ENCODE measurements around the gene MAP3K5. TPM values are rescaled to one million over a fixed set of nuclear protein-coding genes. Genes with fewer than 3 reads are reported as not detected.
A peak's percentile ranks its signal among the peaks of the same experiment; 100 is the strongest.

Gene MAP3K5
- total and polyA plus RNA-seq, 9 of the 15 experiments (the other 6 are each of a cell fraction or from before 2014, with no cell fraction given), result 2.2 to 13.0 (median 9.9) TPM

DNA sequence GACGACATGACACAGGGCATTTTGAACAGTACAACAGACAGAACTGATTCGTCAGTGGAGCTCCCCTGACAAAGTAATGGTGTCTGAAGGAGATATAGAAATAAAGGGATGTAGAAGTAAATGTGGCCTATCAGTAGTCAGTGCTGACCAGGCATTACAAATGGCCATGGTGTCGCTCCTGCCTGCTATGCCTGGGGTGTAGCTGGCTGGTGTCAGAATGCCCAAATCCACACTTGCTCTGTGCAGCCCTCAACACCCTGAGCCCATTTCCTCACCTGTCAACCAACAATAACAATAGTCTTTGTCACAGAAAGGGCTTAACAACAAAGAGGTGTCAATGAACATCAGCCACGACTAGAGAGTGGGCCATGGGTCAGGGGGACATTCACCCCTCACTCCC, 53.2 kb downstream of the MAP3K5 start:
- intact Hi-C loops (cut with micrococcal nuclease), result loop anchor here (1.0 to 5.0 kb wide), 2 partner anchors 52 to 97 kb away; no protein-coding TSS in a partner anchor
- H3K27me3 ChIP-seq (ENCODE audit: control insufficient read depth in 2 of 2, insufficient read depth in 2 of 2, low read length in 2 of 2), result no peaks in the 10 kb centered on the region
- 51% methylated on average over 4 of the region's 4 CpGs for whole genome bisulfite sequencing (ENCODE audit: insufficient coverage, low coverage, missing lambda C conversion rate)
- H3K9ac ChIP-seq (ENCODE audit: insufficient read depth in 1 of 2, low read depth in 2 of 2, low read length in 2 of 2), result no peak overlapping the region
- peaks cover 90% of the 10 kb centered on the region for H3K79me2 ChIP-seq (ENCODE audit: control insufficient read depth, insufficient read depth, low read length)
- in situ Hi-C loops (cut with MboI), result no loop called here
- H4K20me1 ChIP-seq (replicated peaks; ENCODE audit: control insufficient read depth, insufficient read depth, low read length), result no peaks in the 10 kb centered on the region
- H3K9me1 ChIP-seq (ENCODE audit: control insufficient read depth, insufficient read depth, low read length), result no peaks in the 10 kb centered on the region
- DNase-seq (ENCODE audit: extremely low read depth in 1 of 4, low spot score in 3 of 4), result no peak
- peaks cover 7 to 72% of the 10 kb centered on the region in 2 experiments for H3K4me1 ChIP-seq (replicated peaks in 1 of 2; ENCODE audit: control insufficient read depth in 2 of 2, insufficient read depth in 2 of 2, low read length in 2 of 2)
- peak overlapping the region; percentile 73 for H3K27ac ChIP-seq (ENCODE audit: extremely low read depth, low read depth, low read length)
- peaks cover 6% of the 10 kb centered on the region; the same call in 1 of the 2 replicates for H3K9me3 ChIP-seq (replicated peaks; ENCODE audit: control insufficient read depth, insufficient read depth, low read depth, low read length)
- ATAC-seq, result no peak
- H3K4me2 ChIP-seq (ENCODE audit: insufficient read depth, low read length), result peak overlapping the region; percentile 76; the same call in 1 of the 2 replicates
- no peak overlapping the region for H3K4me3 ChIP-seq
- peak; percentile 26 for FAIRE-seq
- no peak overlapping the region for H2AFZ ChIP-seq (ENCODE audit: low read depth, low read length)
- no TSS peak for BruUV-seq (replicated peaks)
- ChIA-PET POLR2A (interaction anchor here (0.6 to 1.9 kb wide), 6 partner anchors 9 to 53 kb away, joined by 3 to 6 read pairs (median 4); partner anchors contain the start of gene MAP3K5), CTCF (ENCODE audit: low intra/inter-chr PET ratio) (no interaction called here)
- H3K36me3 ChIP-seq (ENCODE audit: control insufficient read depth, insufficient read depth, low read length), result no peaks in the 10 kb centered on the region; the same call in 2 of the 3 replicates
- TF ChIP-seq, protein P1, sequence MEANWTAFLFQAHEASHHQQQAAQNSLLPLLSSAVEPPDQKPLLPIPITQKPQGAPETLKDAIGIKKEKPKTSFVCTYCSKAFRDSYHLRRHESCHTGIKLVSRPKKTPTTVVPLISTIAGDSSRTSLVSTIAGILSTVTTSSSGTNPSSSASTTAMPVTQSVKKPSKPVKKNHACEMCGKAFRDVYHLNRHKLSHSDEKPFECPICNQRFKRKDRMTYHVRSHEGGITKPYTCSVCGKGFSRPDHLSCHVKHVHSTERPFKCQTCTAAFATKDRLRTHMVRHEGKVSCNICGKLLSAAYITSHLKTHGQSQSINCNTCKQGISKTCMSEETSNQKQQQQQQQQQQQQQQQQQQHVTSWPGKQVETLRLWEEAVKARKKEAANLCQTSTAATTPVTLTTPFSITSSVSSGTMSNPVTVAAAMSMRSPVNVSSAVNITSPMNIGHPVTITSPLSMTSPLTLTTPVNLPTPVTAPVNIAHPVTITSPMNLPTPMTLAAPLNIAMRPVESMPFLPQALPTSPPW (CRISPR knock-in tag; IDR thresholded peaks at IDR 0.05), result no peak
- TF ChIP-seq TRIM28 (IDR thresholded peaks at IDR 0.05) (0 out of 2 replicates have a peak, but pooled peaks have one; percentile 3), NFATC3 (IDR thresholded peaks at IDR 0.05) (no peak), ETV5 (CRISPR knock-in tag; IDR thresholded peaks at IDR 0.05; ENCODE audit: low read depth) (no peak), IFI16 (CRISPR knock-in tag; IDR thresholded peaks at IDR 0.05) (0 out of 2 replicates have a peak, but pooled peaks have one; percentile 36), HDAC8 (tag; IDR thresholded peaks at IDR 0.05) (0 out of 2 replicates have a peak, but pooled peaks have one; percentile 36), MEF2D (tag; conservative IDR thresholded peaks at IDR 0.05; ENCODE audit: low read depth) (0 out of 2 replicates have a peak, but pooled peaks have one; percentile 52), MECOM (CRISPR knock-in tag; IDR thresholded peaks at IDR 0.05) (peak; percentile 41; the same call in 1 of the 2 replicates), KDM1A (IDR thresholded peaks at IDR 0.05) (0 out of 4 replicates have a peak, but pooled peaks of 1 of the 2 experiments have one; percentile 0)
- TF ChIP-seq, protein P2, sequence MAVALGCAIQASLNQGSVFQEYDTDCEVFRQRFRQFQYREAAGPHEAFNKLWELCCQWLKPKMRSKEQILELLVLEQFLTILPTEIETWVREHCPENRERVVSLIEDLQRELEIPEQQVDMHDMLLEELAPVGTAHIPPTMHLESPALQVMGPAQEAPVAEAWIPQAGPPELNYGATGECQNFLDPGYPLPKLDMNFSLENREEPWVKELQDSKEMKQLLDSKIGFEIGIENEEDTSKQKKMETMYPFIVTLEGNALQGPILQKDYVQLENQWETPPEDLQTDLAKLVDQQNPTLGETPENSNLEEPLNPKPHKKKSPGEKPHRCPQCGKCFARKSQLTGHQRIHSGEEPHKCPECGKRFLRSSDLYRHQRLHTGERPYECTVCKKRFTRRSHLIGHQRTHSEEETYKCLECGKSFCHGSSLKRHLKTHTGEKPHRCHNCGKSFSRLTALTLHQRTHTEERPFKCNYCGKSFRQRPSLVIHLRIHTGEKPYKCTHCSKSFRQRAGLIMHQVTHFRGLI (CRISPR knock-in tag; IDR thresholded peaks at IDR 0.05), result 0 out of 2 replicates have a peak, but pooled peaks have one; percentile 38
- TF ChIP-seq, protein P3, sequence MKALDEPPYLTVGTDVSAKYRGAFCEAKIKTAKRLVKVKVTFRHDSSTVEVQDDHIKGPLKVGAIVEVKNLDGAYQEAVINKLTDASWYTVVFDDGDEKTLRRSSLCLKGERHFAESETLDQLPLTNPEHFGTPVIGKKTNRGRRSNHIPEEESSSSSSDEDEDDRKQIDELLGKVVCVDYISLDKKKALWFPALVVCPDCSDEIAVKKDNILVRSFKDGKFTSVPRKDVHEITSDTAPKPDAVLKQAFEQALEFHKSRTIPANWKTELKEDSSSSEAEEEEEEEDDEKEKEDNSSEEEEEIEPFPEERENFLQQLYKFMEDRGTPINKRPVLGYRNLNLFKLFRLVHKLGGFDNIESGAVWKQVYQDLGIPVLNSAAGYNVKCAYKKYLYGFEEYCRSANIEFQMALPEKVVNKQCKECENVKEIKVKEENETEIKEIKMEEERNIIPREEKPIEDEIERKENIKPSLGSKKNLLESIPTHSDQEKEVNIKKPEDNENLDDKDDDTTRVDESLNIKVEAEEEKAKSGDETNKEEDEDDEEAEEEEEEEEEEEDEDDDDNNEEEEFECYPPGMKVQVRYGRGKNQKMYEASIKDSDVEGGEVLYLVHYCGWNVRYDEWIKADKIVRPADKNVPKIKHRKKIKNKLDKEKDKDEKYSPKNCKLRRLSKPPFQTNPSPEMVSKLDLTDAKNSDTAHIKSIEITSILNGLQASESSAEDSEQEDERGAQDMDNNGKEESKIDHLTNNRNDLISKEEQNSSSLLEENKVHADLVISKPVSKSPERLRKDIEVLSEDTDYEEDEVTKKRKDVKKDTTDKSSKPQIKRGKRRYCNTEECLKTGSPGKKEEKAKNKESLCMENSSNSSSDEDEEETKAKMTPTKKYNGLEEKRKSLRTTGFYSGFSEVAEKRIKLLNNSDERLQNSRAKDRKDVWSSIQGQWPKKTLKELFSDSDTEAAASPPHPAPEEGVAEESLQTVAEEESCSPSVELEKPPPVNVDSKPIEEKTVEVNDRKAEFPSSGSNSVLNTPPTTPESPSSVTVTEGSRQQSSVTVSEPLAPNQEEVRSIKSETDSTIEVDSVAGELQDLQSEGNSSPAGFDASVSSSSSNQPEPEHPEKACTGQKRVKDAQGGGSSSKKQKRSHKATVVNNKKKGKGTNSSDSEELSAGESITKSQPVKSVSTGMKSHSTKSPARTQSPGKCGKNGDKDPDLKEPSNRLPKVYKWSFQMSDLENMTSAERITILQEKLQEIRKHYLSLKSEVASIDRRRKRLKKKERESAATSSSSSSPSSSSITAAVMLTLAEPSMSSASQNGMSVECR (CRISPR knock-in tag; IDR thresholded peaks at IDR 0.05), result 0 out of 2 replicates have a peak, but pooled peaks have one; percentile 29
